ENCODE results near the gene DDX51.
"Not testable (repeated sequence)": the region's sequence is repeated elsewhere in the genome, so short reads cannot be mapped to it uniquely, and the experiment has no call there.

DDX51 gene

GRCh38 chr12:132151766-132152410 lies 7.8 kb upstream of the DDX51 start:
- 94% methylated on average over 30 of the region's 32 CpGs for WGBS (ENCODE audit: insufficient coverage)
- no peak for DNase-seq
- CTCF ChIA-PET, result interaction anchor here (0.7 to 1.5 kb wide), 5 partner anchors 9 to 222 kb away, joined by 3 to 6 read pairs (median 3); no protein-coding TSS in a partner anchor
- peaks cover 0 to 2% (median 0%) of the 10 kb centered on the region in 5 experiments for H3K9me3 ChIP-seq (ENCODE audit: control extremely low read depth in 1 of 5, control insufficient read depth in 4 of 5, insufficient read depth in 2 of 5, low read depth in 1 of 5, low read length in 4 of 5)
- H3K27ac ChIP-seq (ENCODE audit: insufficient read depth in 1 of 2, low read depth in 1 of 2, low read length in 2 of 2, poor library complexity in 1 of 2, severe bottlenecking in 2 of 2), result no peak overlapping the region
- peaks cover 0 to 39% (median 23%) of the 10 kb centered on the region in 4 experiments for H3K36me3 ChIP-seq (ENCODE audit: control insufficient read depth in 4 of 4, insufficient read depth in 4 of 4, low read length in 3 of 4)
- peaks cover 0 to 6% (median 2%) of the 10 kb centered on the region in 4 experiments for H3K4me1 ChIP-seq (ENCODE audit: control extremely low read depth in 1 of 4, control insufficient read depth in 4 of 4, insufficient read depth in 4 of 4, low read length in 3 of 4)
- H3K4me3 ChIP-seq (ENCODE audit: control insufficient read depth in 1 of 7, extremely low read depth in 1 of 7, insufficient read depth in 4 of 7, low read depth in 2 of 7, low read length in 6 of 7), result no peak overlapping the region
- no peaks in the 10 kb centered on the region for H3K27me3 ChIP-seq (replicated peaks in 2 of 5; ENCODE audit: control insufficient read depth in 4 of 5, insufficient read depth in 5 of 5, low read length in 4 of 5)
- POLR2A ChIA-PET, result no interaction called here

GRCh38 chr12:132151145-132151765 lies 7.1 kb upstream of the DDX51 start:
- POLR2A ChIA-PET, result no interaction called here
- 97% methylated on average over 27 of the region's 36 CpGs for WGBS (ENCODE audit: insufficient coverage)
- CTCF ChIA-PET, result interaction anchor here (0.7 to 1.5 kb wide), 4 partner anchors 68 to 222 kb away, joined by 3 to 6 read pairs (median 3); no protein-coding TSS in a partner anchor

GRCh38 chr12:132150780-132151144 lies 6.6 kb upstream of the DDX51 start:
- Histone ChIP-seq H3K27ac (ENCODE audit: insufficient read depth in 1 of 2, low read depth in 1 of 2, low read length in 2 of 2, poor library complexity in 1 of 2, severe bottlenecking in 2 of 2) (no peak overlapping the region), H3K36me3 (ENCODE audit: control insufficient read depth in 4 of 4, insufficient read depth in 4 of 4, low read length in 3 of 4) (peaks cover 0 to 42% (median 25%) of the 10 kb centered on the region in 4 experiments), H3K4me1 (ENCODE audit: control extremely low read depth in 1 of 4, control insufficient read depth in 4 of 4, insufficient read depth in 4 of 4, low read length in 3 of 4) (peaks cover 0 to 6% (median 2%) of the 10 kb centered on the region in 4 experiments), H3K27me3 (replicated peaks in 2 of 5; ENCODE audit: control insufficient read depth in 4 of 5, insufficient read depth in 5 of 5, low read length in 4 of 5) (no peaks in the 10 kb centered on the region), H3K4me3 (ENCODE audit: control insufficient read depth in 1 of 7, extremely low read depth in 1 of 7, insufficient read depth in 4 of 7, low read depth in 2 of 7, low read length in 6 of 7) (no peak overlapping the region), H3K9me3 (ENCODE audit: control extremely low read depth in 1 of 5, control insufficient read depth in 4 of 5, insufficient read depth in 2 of 5, low read depth in 1 of 5, low read length in 4 of 5) (no peaks in the 10 kb centered on the region)
- 100% methylated on average over 4 of the region's 6 CpGs for WGBS (ENCODE audit: insufficient coverage)
- POLR2A ChIA-PET, result no interaction called here
- no peak for DNase-seq
- CTCF ChIA-PET, result interaction anchor here (1.0 kb wide), 1 partner anchor 191 kb away, joined by 3 read pairs; no protein-coding TSS in a partner anchor

More at GRCh38 chr12:132151145-132151765, 7.1 kb upstream of the DDX51 start:
- Histone ChIP-seq H3K27me3 (replicated peaks in 2 of 5; ENCODE audit: control insufficient read depth in 4 of 5, insufficient read depth in 5 of 5, low read length in 4 of 5) (no peaks in the 10 kb centered on the region), H3K4me1 (ENCODE audit: control extremely low read depth in 1 of 4, control insufficient read depth in 4 of 4, insufficient read depth in 4 of 4, low read length in 3 of 4) (peaks cover 0 to 6% (median 2%) of the 10 kb centered on the region in 4 experiments), H3K9me3 (ENCODE audit: control extremely low read depth in 1 of 5, control insufficient read depth in 4 of 5, insufficient read depth in 2 of 5, low read depth in 1 of 5, low read length in 4 of 5) (no peaks in the 10 kb centered on the region), H3K36me3 (ENCODE audit: control insufficient read depth in 4 of 4, insufficient read depth in 4 of 4, low read length in 3 of 4) (peaks cover 0 to 37% (median 26%) of the 10 kb centered on the region in 4 experiments), H3K4me3 (ENCODE audit: control insufficient read depth in 1 of 7, extremely low read depth in 1 of 7, insufficient read depth in 4 of 7, low read depth in 2 of 7, low read length in 6 of 7) (no peak overlapping the region), H3K27ac (ENCODE audit: insufficient read depth in 1 of 2, low read depth in 1 of 2, low read length in 2 of 2, poor library complexity in 1 of 2, severe bottlenecking in 2 of 2) (no peak overlapping the region)
- no peak for DNase-seq

GRCh38 chr12:132149526-132149925 lies 5.4 kb upstream of the DDX51 start:
- H3K27ac ChIP-seq (ENCODE audit: insufficient read depth in 1 of 2, low read depth in 1 of 2, low read length in 2 of 2, poor library complexity in 1 of 2, severe bottlenecking in 2 of 2); H3K9me3 ChIP-seq (ENCODE audit: control extremely low read depth in 1 of 5, control insufficient read depth in 4 of 5, insufficient read depth in 2 of 5, low read depth in 1 of 5, low read length in 4 of 5); H3K4me3 ChIP-seq (ENCODE audit: control insufficient read depth in 1 of 7, extremely low read depth in 1 of 7, insufficient read depth in 4 of 7, low read depth in 2 of 7, low read length in 6 of 7); DNase-seq; POLR2A ChIA-PET; H3K27me3 ChIP-seq (replicated peaks in 2 of 5; ENCODE audit: control insufficient read depth in 4 of 5, insufficient read depth in 5 of 5, low read length in 4 of 5); CTCF ChIA-PET: not testable (repeated sequence)
- Histone ChIP-seq H3K4me1 (ENCODE audit: control extremely low read depth in 1 of 4, control insufficient read depth in 4 of 4, insufficient read depth in 4 of 4, low read length in 3 of 4) (peaks cover 0 to 15% (median 13%) of the 10 kb centered on the region in 4 experiments), H3K36me3 (ENCODE audit: control insufficient read depth in 4 of 4, insufficient read depth in 4 of 4, low read length in 3 of 4) (peaks cover 0 to 45% (median 25%) of the 10 kb centered on the region in 4 experiments)
- 89% methylated on average over 10 of the region's 32 CpGs for WGBS (ENCODE audit: insufficient coverage)

GRCh38 chr12:132148368-132149045 lies 4.4 kb upstream of the DDX51 start:
- ChIA-PET CTCF (interaction anchor here (1.7 kb wide), 1 partner anchor 266 kb away, joined by 8 read pairs; no protein-coding TSS in a partner anchor), POLR2A (no interaction called here)
- Histone ChIP-seq H3K9me3 (ENCODE audit: control extremely low read depth in 1 of 5, control insufficient read depth in 4 of 5, insufficient read depth in 2 of 5, low read depth in 1 of 5, low read length in 4 of 5) (no peaks in the 10 kb centered on the region), H3K4me3 (ENCODE audit: control insufficient read depth in 1 of 7, extremely low read depth in 1 of 7, insufficient read depth in 4 of 7, low read depth in 2 of 7, low read length in 6 of 7) (no peak overlapping the region), H3K27ac (ENCODE audit: insufficient read depth in 1 of 2, low read depth in 1 of 2, low read length in 2 of 2, poor library complexity in 1 of 2, severe bottlenecking in 2 of 2) (no peak overlapping the region), H3K36me3 (ENCODE audit: control insufficient read depth in 4 of 4, insufficient read depth in 4 of 4, low read length in 3 of 4) (peaks cover 0 to 45% (median 25%) of the 10 kb centered on the region in 4 experiments), H3K27me3 (replicated peaks in 2 of 5; ENCODE audit: control insufficient read depth in 4 of 5, insufficient read depth in 5 of 5, low read length in 4 of 5) (no peaks in the 10 kb centered on the region), H3K4me1 (ENCODE audit: control extremely low read depth in 1 of 4, control insufficient read depth in 4 of 4, insufficient read depth in 4 of 4, low read length in 3 of 4) (peaks cover 0 to 12% (median 11%) of the 10 kb centered on the region in 4 experiments)
- WGBS (ENCODE audit: insufficient coverage), result 98% methylated on average over 6 of the region's 41 CpGs
- no peak for DNase-seq

GRCh38 chr12:132147423-132148367 lies 3.6 kb upstream of the DDX51 start:
- Histone ChIP-seq H3K4me3 (ENCODE audit: control insufficient read depth in 1 of 7, extremely low read depth in 1 of 7, insufficient read depth in 4 of 7, low read depth in 2 of 7, low read length in 6 of 7) (no peak overlapping the region), H3K27me3 (replicated peaks in 2 of 5; ENCODE audit: control insufficient read depth in 4 of 5, insufficient read depth in 5 of 5, low read length in 4 of 5) (no peaks in the 10 kb centered on the region), H3K36me3 (ENCODE audit: control insufficient read depth in 4 of 4, insufficient read depth in 4 of 4, low read length in 3 of 4) (peaks cover 0 to 45% (median 25%) of the 10 kb centered on the region in 4 experiments), H3K27ac (ENCODE audit: insufficient read depth in 1 of 2, low read depth in 1 of 2, low read length in 2 of 2, poor library complexity in 1 of 2, severe bottlenecking in 2 of 2) (no peak overlapping the region), H3K4me1 (ENCODE audit: control extremely low read depth in 1 of 4, control insufficient read depth in 4 of 4, insufficient read depth in 4 of 4, low read length in 3 of 4) (peaks cover 0 to 20% (median 19%) of the 10 kb centered on the region in 4 experiments), H3K9me3 (ENCODE audit: control extremely low read depth in 1 of 5, control insufficient read depth in 4 of 5, insufficient read depth in 2 of 5, low read depth in 1 of 5, low read length in 4 of 5) (no peaks in the 10 kb centered on the region)
- no peak for DNase-seq
- 98% methylated on average over 37 of the region's 38 CpGs for WGBS (ENCODE audit: insufficient coverage)
- ChIA-PET POLR2A (interaction anchor here (0.6 kb wide), 1 partner anchor 278 kb away, joined by 3 read pairs; no protein-coding TSS in a partner anchor), CTCF (interaction anchor here (1.7 kb wide), 1 partner anchor 266 kb away, joined by 8 read pairs; no protein-coding TSS in a partner anchor)
